Measurements from ENCODE around the gene ZNF566.
"Not testable (repeated sequence)": the region's sequence is repeated elsewhere in the genome, so short reads cannot be mapped to it uniquely, and the experiment has no call there.

The ZNF566 gene

DNA sequence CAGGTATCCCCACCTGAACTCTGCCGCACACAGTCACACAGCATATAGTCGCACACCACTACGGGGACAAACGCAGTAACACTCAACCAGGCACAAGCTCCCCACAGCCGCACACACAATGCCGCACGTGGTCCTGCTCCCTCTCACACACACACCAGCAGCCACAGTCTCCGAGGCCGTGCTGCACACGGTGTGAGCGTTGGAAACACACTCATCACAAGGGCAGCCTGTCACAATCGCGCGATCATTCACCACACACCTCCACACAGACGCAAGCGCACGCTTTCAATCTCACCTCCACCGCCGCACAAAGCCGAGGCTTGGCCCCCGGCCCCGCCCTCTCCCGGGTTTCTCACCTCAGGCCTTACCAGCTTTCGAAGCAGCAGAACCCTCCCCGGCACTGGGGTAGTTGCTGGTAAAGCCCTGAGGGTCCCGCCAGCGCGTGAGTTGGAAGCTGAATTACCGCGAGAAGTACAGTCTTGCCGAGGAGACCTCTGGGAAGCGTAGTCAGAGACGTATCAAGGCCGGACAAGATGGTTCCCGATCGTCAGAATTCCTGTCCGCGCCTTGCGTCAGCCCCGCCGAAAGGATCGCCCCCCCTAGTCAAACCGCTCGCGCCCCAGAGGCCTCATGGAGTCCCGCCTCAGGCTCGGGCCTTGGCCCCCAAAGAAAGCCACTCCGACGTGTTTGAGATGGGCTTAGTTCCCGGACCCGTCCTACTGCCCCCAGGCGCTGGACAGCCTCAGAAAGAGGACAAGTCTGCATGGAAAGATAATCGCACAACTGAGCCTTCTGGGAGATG, at the start of gene ZNF566:
Gene ZNF566 (minus strand): TSS at position 444 of the 802 bp plus-strand sequence. CDS start 13,004 bp downstream, outside the sequence.
- DNase-seq (ENCODE audit: low spot score) = peak; percentile 93

DNA sequence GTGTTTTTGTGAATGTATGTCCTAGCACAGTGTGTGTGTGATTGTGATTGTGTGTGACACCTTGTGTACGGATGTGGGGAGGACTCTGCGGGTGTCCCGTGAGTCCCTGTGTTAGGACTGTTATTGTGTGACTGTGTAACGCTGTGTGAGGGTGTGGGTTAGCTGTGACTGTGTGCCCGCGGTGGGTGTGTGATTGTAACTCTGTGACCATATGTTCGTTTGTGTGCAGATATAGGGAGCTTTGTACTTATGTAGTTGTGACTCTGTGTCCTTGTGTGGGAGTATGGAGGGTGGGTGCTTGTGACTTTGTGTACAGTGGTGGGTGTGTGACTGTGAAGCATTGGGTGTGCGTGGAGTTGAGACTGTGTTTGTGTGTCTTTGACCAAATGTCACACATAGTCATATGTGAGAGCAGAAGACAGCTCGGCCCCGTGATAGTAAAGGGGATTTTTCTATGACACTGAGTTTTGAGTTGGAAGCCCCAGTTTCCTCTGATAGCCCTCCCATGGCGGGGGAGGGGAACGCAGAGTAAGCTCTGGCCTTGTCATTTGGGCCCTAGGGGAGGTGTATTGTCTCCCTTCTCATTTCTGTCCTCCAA, 39.7 kb upstream of the ZNF566 start:
- DNase-seq (ENCODE audit: low spot score) = peak; percentile 53

DNA sequence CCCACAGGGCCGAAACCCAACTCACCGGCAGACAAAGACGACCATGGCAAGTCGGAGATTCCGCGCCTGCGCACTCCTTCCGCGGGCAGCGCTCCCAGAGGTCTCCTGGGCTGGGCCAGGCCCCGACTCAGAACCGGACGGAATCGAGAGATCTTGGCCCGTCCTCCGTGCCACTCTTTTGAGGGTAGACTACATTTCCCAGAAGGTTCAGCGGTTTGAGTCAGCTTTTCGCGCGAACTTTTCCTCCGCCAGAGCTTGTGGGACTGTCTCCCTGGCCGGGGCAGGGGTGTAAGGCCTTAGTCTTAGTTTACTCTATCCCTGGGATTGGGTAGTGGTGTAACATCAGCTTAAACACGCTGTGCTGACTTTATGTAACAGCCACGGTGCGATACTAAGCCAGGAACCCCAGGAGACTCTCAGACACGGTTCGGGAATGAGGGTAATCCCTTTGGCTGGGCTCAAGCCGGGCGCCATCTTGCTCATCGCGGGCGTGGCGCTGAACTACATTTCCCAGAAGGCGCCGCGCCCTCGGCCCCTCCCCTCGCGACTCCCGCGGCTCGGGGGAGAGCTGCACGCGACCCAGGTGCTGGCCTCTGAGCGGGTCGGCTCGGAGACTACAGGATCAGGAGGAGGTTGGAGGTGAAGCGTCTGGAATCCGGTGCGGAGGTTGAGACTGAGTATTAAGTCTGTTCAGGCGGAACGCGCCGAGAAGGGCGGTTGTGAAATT, 39.0 kb upstream of the ZNF566 start, which contains the start of gene ZNF260:
Gene ZNF260 (minus strand): TSS at position 78 of the 727 bp plus-strand sequence. CDS start 13,033 bp downstream, outside the sequence.
- peak; percentile 97 for DNase-seq (ENCODE audit: low spot score)

DNA sequence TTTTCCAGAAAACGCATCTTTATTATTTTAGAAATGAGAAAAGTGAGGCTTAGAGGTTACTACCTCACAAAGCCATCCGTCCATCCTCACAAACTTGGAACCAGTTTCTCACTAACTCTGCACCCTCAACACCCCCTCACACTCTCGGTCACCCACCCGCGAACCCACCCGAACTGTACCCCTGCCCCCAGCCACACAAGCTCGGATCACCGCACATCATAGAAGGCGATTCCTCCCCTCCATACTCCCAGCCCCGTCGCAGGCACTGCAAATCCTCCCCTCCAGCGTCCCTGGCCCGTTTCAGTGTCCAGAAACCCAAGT, 38.5 kb upstream of the ZNF566 start:
- no peak for DNase-seq (ENCODE audit: low spot score)

DNA sequence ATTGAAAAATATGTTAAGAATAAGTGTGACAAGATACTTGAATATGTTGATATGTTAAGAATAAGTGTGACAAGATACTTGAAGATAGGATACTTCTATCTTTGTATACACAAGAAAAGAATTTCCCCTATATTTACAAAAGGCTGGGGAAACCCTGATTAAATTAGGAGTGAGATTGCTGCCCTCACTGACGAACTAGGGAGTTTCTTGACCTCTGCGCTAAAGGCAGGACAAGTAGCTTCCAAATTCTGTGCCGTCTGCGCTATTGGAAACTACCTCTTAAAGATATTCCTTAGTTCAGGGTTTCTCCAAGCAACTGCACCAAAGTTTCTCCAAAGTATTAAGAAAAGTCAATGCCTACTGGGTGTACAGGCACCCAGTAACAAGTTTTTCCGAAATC, 38.0 kb upstream of the ZNF566 start:
- DNase-seq (ENCODE audit: low spot score) = no peak

DNA sequence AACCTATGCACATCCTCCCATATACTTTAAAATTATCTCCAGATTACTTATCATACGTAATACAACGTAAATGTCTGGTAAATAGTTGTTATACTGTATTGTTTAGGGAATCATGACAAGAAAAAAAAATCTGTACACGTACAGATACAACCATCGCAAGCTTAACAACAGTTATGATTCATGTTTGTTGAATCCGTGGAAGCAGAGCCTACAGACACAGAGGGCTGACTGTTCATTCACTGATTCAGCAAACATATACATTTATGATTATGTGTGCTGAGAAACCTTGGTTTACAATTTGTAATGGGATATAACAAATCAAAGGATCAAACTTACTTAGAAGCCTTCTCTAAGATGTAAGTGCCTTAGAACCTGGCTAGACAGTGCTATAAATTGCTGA, 37.2 kb upstream of the ZNF566 start:
- DNase-seq (ENCODE audit: low spot score) = no peak

DNA sequence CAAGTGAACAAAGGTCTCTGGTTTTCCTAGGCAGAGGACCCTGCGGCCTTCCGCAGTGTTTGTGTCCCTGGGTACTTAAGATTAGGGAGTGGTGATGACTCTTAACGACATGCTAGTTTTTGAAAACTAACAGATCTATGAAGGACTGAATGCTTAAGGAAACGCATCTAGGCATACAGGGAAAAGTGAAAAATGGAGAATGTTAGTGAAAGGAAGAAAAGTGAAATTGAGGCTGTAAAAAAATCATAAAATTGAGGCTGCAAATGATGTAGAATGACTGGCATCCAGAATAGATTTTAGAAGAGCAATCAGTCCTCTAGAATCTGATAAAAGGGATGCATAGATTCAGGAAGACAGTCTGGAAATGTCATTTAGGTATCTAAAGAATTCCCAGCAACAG, 35.3 kb upstream of the ZNF566 start:
- DNase-seq (ENCODE audit: low spot score) = no peak

DNA sequence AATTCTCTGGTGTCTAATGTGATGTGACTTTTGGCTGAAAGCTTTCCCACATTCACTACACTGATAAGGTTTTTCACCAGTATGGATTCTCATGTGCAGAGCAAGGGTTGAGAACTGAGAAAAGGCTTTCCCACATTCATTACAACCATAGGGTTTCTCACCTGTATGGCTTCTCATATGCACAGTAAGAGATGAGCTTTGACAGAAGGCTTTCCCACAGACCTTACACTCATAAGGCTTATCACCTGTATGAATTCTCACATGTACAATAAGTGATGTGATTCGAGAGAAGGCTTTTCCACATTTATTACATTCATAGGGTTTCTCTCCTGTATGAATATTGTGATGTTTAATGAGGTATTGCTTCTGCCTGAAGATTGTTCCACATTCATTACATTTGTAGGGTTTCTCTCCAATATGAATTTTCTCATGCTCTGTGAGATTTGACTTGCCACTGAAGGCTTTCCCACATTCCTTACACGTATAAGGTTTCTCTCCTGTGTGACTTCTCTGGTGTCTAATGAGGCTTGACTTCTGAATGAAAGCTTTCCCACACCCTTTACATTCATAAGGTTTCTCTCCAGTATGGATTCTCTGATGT, 24.8 kb upstream of the ZNF566 start:
- no peak for DNase-seq (ENCODE audit: low spot score)

DNA sequence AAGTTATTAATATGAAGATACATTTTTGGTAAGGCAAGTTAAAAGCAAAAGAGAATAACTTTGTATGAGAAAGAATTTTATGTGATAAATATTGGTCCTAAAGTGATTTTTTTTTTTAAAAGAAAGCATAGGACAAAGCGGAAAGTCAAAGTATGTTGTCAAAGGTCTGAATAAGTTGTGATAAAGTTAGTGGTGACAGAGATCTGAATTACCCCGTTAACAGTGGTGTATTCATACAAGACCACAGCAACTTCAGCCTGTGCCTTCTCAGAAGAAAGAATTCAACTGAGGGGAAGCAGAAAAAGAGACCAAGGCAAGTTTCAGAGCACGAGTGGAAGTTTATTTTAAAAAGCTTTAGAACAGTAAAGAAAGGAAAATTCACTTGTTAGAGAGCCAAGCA, 19.0 kb upstream of the ZNF566 start:
- no peak for DNase-seq (ENCODE audit: low spot score)

DNA sequence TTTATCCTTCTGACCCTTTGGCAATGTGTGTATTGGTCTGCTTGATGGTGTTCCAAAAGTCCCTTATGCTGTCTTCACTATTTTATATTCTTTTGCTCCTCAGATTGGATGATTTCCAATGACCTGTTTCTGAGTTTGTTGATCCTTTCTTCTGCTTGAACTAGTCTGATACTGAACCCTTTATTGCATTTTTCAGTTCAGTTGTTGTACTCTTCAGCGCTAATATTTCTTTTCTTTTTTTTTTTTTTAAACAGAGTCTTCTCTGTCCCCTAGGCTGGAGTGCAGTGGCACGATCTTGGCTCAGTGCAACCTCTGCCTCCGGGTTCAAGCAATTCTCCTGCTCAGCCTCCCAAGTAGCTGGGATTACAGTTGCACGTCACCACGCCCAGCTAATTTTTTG, 12.6 kb upstream of the ZNF566 start:
- DNase-seq (ENCODE audit: low spot score) = no peak

DNA sequence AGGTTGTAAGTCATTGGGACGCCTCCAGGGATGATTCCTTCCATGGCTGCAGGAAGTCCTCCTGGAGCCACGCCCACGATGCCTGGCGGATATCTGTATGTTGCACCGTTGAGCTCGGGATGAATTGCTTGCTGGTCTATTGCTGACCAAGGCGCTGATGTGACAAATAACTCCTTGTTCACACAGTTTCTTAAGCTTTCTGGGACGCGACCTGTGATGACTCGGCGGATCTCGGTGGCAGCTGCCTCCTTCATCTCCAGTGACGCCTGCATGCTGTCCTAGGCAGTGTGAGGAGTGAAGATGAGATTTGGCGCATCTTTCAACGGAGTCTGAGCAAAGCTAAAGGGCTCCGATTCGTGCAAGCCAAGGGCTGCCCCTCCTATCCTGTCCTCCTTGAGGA, 7.6 kb upstream of the ZNF566 start:
- no peak for DNase-seq (ENCODE audit: low spot score)

DNA sequence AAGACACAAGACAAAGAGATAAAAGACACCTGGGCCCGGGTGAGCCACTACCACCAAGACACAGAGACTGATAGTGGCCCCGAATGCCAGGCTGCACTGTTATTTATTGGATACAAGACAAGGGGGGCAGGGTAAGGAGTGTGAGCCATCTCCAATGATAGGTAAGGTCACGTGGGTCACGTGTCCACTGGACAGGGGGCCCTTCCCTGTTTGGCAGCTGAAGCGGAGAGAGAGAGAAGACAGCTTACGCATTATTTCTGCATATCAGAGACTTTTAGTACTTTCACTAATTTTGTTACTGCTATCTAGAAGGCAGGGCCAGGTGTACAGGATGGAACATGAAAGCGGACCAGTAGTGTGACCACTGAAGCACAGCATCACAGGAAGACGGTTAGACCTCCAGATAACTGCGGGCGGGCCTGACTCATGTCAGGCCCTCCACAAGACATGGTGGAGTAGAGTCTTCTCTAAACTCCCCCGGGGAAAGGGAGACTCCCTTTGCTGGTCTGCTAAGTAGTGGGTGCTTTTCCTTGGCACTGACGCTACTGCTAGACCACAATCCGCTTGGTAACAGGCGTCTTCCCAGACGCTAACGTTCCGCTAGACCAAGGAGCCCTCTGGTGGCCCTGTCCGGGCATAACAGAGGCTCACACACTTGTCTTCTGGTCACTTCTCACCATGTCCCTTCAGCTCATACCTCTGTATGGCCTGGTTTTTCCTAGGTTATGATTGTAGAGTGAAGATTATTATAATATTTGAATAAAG, 3.5 kb upstream of the ZNF566 start:
- DNase-seq (ENCODE audit: low spot score) = peak; percentile 30

DNA sequence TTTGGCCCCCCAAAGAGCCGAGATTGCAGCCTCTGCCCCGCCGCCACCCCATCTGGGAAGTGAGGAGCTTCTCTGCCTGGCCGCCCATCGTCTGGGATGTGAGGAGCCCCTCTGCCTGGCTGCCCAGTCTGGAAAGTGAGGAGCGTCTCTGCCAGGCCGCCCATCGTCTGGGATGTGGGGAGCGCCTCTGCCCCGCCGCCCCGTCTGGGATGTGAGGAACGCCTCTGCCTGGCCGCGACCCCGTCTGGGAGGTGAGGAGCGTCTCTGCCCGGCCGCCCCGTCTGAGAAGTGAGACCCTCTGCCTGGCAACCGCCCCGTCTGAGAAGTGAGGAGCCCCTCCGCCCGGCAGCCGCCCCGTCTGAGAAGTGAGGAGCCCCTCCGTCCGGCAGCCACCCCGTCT, 1.5 kb upstream of the ZNF566 start:
- DNase-seq (ENCODE audit: low spot score) = not testable (repeated sequence)

DNA sequence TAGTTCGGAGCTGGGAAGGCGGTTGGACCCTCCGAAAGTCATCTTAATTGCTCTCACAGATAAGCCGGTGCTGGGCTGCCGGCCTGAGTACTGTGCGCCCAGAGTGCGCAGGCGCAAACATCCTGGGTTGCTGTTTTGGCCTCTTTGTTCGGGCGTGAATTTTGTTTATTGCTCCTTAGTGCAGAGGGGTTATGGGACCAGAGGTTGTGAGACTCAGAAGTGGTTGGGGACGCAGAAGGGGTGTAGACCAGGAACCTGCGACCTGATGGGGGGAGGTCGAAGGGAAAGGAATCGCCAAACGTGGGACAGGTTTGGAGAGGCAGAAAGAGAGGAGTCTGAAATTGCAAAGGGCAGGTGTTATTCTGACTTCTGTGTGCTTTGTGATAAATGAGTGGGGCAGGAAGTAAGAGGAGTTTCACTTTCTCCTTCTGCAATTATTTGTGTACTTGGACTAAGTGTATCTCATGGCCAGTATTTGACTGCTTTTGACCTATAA, 607 bp upstream of the ZNF566 start:
- DNase-seq (ENCODE audit: low spot score) = peak; percentile 92

DNA sequence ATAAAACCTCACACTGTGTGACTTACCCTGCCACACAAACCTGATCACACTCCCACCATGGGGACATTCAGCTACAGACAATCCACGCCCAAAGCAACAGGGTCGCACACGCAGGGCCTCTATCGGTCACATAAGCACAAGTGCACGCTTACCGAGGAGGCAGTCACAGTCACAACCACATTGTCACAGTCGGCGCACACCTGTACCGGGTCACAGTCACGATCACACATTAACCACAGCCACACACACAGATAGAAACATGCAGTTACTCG, 579 bp downstream of the ZNF566 start:
- DNase-seq (ENCODE audit: low spot score) = peak; percentile 57

DNA sequence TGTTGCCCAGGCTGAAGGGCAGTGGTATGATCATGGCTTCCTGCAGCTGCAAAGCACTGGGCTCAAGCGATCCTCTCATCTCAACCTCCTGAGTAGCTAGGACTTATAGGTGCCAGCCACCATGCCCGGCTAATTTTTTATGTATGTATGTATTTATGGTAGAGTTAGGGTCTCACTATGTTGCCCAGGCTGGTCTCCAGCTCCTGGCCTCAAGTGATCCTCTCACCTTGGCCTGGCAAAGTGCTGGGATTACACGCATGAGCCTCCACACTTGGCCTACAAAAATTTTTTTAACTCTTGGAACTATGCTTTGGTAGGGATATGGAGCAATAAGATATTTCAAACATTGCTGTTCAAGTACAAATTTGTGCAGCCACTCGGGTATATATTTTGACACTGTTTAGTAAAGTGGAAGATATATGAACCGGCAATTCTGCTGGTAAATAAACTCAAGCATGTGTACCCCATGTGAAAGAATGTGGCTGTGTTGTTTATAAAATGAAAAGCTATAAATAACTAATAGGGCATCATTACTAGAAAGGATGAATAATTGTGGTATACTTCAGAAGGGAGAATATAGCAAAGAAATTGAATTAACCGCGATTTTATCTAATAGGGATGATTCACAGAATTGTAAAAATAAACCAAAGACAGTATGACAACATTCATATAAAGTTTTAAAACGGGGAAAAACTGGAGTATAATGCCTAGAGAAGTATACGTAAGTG, 1.1 kb downstream of the ZNF566 start:
- no peak for DNase-seq (ENCODE audit: low spot score)

DNA sequence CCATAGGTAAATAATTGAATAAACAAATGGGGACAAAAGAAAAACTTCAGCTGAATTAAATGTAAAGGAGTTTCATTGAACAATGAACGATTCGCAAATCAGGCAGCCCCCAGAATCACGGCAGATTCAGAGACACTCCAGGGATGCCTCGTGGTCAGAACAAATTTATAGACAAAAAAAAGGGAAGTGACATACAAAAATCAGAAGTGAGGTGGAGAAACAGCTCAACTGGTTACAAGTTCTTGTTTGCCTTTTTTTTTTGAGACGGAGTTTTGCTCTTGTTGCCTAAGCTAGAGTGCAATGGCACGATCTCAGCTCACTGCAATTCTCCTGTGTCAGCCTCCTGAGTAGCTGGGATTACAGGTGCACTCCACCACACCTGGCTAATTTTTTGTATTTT, 5.7 kb downstream of the ZNF566 start:
- no peak for DNase-seq (ENCODE audit: low spot score)

DNA sequence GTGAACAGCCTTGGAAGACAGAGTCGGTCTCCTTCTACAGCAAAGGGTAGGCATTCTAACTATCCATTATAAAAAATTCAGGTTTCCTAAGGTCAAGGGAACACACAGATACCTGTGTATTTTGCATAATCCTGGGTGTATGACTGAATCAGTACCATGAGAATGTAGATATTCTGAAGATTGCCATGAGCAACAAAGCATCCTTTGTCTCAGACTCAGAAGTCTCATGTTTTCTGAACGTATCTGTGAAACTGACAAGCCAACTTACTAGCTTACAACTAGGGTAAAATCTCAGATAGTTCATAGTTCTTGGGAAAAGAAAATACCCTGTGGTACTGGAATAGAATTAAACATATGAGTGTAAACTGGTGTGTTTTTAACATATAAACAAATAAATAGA, 6.5 kb downstream of the ZNF566 start:
- no peak for DNase-seq (ENCODE audit: low spot score)

DNA sequence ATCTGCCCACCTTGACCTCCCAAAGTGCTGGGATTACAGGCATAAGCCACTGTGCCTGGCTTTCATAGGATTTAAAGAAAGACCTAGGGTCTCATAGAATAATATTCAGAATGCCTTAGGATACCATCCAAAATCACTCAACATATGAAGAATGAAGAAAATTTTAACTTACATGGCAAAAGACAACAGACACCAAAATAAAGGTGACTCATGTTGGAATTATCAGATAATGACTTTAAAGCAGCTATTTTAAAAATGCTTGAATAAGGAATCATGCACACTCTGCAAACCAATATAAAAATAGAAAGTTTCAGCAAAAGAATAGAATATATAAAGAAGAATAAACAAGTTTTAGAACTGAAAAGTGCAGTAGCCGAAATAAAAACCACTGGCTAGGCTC, 29.3 kb downstream of the ZNF566 start:
- DNase-seq (ENCODE audit: low spot score) = no peak

DNA sequence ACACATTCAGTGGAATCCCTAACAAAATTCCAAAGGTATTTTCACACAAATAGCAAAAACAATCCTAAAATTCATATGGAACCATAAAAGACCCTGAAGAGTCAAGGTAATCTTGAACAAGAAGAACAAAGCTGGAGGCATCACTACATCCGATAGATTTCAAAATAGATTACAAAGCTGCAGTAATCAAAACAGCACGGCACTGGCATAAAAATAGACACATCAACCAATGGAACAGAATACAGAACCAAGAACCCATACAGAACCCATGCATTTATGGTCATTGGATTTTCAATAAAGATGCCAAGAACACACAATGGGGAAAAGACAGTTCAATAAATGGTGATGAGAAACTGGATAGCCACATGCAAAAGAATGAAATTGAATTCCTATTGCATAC, 32.5 kb downstream of the ZNF566 start:
- DNase-seq (ENCODE audit: low spot score) = no peak

DNA sequence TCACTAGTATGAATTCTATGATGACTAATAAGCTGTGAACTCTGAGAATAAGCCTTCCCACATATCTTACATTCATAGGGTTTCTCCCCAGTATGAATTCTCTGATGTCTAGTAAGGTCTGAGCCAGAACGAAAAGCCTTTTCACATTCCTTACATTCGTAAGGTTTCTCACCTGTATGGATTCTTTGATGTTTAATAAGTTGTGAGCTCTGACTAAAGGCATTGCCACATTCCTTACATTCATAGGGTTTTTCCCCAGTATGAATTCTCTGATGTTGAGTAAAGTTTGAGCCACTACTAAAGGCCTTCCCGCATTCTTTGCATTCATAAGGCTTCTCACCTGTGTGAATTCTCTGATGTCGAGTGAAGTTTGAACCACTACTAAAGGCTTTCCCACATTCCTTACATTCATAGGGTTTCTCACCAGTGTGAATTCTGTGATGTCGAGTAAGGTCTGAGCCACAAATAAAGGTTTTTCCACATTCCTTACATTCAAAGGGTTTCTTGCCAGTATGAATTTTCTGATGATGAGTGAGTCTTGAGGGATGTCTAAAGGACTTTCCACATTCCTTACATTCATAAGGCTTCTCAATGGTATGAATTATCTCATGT, 40.2 kb downstream of the ZNF566 start:
- DNase-seq (ENCODE audit: low spot score) = no peak

All from D341Med (cell line).